Activated T-cell treated with anti-CD3 and anti-CD28 coated beads, Interleukin-2, amount 50 U/mL, for 24 hours (primary cell): Measurements from ENCODE around the gene ETV7.

Experiments
- DNase-seq: peaks from one replicate; pipeline ENCODE4 v3.0.0-alpha.2; 2020
- H3K27ac Mint-ChIP-seq: 2 replicates; pipeline ENCODE4 v1.8.0; 2020; ENCODE audit warnings: mild to moderate bottlenecking, mixed read lengths
- H3K27me3 Mint-ChIP-seq: 2 replicates; pipeline ENCODE4 v1.8.0; 2020; ENCODE audit warnings: mixed read lengths
- H3K36me3 Mint-ChIP-seq: 2 replicates; pipeline ENCODE4 v1.8.0; 2020; ENCODE audit warnings: low read depth, mixed read lengths
- H3K4me1 Mint-ChIP-seq: 2 replicates; pipeline ENCODE4 v1.8.0; 2020; ENCODE audit warnings: low read depth, mixed read lengths
- H3K4me3 Mint-ChIP-seq: 2 replicates; pipeline ENCODE4 v1.8.0; 2020; ENCODE audit warnings: mild to moderate bottlenecking, moderate library complexity, mixed read lengths
- H3K9me3 Mint-ChIP-seq: 2 replicates; pipeline ENCODE4 v1.8.0; 2020; ENCODE audit warnings: mixed read lengths

Gene ETV7

DNA sequence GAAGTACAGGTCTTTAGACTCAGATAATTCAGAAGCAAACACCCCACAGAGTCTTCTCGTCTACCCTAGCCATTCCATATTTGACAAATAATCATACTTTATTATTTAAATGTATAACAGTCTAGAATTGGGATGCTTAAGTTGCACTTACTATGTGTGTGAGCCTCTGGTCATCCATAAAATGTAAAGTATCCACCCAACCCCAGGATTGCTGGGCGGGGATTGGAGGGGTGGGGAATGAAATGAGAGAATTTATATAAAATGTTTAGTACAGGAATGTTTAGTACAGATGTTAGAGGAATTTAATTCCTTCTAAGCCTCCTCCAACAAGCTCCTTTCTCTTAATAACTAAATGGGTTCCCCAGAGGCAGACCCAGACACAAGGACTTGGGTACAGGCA is 67.6 kb downstream of the ETV7 start:
- no peaks in the 10 kb centered on the region for H3K9me3 Mint-ChIP-seq
- H3K4me3 Mint-ChIP-seq = no peak overlapping the region
- DNase-seq = no peak
- no peaks in the 10 kb centered on the region for H3K27me3 Mint-ChIP-seq
- H3K27ac Mint-ChIP-seq = no peak overlapping the region
- no peaks in the 10 kb centered on the region for H3K36me3 Mint-ChIP-seq
- H3K4me1 Mint-ChIP-seq = no peaks in the 10 kb centered on the region

DNA sequence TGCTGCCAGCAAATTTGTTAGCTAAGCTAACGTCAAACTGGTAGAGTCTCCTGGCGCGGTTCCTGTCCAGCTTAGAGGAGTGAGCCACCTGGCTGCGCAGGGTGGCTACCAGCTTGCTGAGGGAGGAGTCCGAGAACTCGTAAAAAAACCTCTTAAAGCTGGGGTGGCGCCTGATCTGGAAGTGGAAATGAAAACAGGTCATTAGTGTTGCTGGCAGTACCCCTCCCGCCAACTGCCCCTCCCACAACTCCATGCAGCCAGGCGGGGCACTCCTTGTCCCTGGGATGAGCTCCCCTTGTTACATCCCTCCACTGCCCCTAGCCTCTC is 68.1 kb downstream of the ETV7 start:
- Mint-ChIP-seq H3K27me3 (no peaks in the 10 kb centered on the region), H3K4me1 (no peaks in the 10 kb centered on the region), H3K27ac (no peak overlapping the region), H3K36me3 (no peaks in the 10 kb centered on the region), H3K4me3 (no peak overlapping the region), H3K9me3 (no peaks in the 10 kb centered on the region)
- no peak for DNase-seq

DNA sequence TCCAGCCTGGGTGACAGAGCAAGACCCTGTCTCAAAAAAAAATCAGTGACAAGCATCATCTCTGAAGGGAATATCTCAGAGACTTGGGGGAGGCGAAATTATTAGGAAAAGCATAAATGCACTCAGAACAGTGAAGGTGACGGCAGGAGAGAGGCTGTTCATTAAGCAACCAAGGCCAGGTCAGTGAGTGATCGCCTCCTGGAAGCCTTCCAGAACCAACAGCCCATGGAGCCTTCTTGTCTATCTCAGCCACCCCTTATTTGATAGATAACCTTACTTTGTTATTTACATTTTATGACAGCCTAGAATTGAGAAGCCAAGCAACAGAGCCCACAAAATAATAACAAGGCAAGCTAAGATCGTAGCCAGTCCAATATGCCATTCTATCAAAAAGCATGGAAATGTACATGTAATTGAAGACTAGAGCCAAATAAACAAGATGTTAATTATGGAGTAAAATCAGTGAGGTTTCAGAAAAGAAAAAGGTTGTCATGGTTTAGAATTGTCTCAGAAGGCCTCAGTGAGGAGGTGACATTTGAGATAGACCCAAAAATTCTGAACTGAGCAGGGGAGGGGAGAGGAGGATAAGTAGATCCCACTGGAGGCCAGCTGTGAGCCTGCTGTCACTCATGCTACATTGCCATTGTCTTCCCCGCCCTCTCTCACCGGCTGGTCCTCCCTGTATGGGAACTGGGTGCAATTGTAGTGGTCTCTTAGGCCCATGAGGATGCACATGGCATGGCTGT is 68.6 kb downstream of the ETV7 start:
- DNase-seq = no peak
- H3K4me3 Mint-ChIP-seq = no peak overlapping the region
- no peaks in the 10 kb centered on the region for H3K36me3 Mint-ChIP-seq
- no peaks in the 10 kb centered on the region for H3K27me3 Mint-ChIP-seq
- H3K27ac Mint-ChIP-seq = no peak overlapping the region
- no peaks in the 10 kb centered on the region for H3K4me1 Mint-ChIP-seq
- no peaks in the 10 kb centered on the region for H3K9me3 Mint-ChIP-seq

DNA sequence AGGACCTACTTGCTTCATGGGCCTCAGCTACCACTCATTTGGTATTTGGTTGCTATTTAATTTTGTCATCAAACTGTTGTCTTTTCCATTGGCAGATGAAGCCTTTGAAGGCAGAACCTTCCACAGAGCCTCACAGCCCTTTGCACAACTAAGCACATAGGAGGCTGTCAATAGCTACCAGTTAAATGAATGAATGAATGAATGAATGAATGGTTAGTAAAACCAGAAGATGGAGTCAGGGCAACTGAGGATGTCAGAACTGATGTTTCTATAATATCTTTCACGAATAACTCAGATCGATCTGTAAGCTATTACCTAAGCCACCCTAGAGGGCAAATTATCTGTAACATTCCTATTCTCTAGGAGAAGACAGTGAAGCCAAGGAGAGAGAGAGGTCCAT is 69.8 kb downstream of the ETV7 start:
- Mint-ChIP-seq H3K4me1 (no peaks in the 10 kb centered on the region), H3K9me3 (no peaks in the 10 kb centered on the region), H3K36me3 (no peaks in the 10 kb centered on the region), H3K27ac (no peak overlapping the region), H3K4me3 (no peak overlapping the region), H3K27me3 (no peaks in the 10 kb centered on the region)
- DNase-seq = no peak
